Fibroblast of pulmonary artery (primary cell): ENCODE measurements around the gene ZNF800.
"Not testable (repeated sequence)": the region's sequence is repeated elsewhere in the genome, so short reads cannot be mapped to it uniquely, and the experiment has no call there.

ENCODE experiments used
- DNase-seq: peaks from one replicate; pipeline ENCODE4 v3.0.0-alpha.2; 2010; ENCODE audit warnings: low read depth
- H3K4me3 ChIP-seq: replicated peaks from 2 replicates; pipeline ENCODE4 v1.5.1; 2011; ENCODE audit warnings: low read depth, mild to moderate bottlenecking, control low read depth, low read length, moderate library complexity
- CTCF ChIP-seq: IDR thresholded peaks from 2 replicates; pipeline ENCODE4 v1.5.1; 2011; ENCODE audit warnings: mild to moderate bottlenecking, control low read depth, low read length, inconsistent platforms; ENCODE audit errors: missing control alignments

ZNF800 gene

DNA sequence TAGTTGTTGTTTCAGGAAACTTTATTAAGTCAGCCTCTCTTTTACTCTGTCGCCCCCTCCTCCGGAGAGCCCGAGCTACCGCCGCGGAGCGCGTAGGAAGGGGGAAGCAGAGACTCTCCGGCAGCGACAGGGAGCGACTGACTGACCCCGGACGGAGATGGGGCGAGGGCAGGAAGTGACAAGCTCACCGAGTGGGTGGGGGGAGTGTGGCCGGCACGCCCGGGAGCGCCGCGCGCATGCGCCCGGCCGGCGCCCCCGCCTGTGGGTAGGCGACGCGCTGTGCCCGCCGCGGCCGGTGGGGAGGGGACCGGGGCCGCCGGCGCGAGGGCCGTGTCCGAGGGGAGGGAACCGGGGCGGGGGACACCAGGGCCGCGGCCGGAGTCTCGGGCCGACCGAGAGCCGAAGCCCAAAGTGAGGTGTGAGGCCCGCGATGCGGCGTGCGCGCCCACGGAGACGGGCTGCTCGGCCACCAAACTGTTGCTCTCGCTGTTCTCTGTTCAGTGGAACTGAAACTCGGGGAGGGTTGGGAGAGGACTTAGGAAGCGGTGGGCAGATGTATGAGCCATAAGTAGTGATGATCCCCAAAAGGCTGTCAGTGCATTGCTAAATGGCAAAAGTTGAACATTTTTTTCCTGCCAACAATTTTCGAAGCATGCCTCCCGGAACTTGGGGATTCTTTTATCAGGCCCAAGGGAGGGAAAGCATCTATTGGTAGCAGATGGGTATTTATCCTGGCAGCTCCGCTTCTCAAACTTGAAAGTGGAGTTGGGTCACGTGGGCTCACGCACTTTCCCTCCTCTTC is at the start of gene ZNF800:
Gene ZNF800 (minus strand): TSS at position 143 of the 802 bp plus-strand sequence. CDS start 1,151 bp downstream, outside the sequence.
- peak within 1 kb of the TSS; percentile 93 for H3K4me3 ChIP-seq
- TF ChIP-seq CTCF = no peak
- peak; percentile 82 for DNase-seq

DNA sequence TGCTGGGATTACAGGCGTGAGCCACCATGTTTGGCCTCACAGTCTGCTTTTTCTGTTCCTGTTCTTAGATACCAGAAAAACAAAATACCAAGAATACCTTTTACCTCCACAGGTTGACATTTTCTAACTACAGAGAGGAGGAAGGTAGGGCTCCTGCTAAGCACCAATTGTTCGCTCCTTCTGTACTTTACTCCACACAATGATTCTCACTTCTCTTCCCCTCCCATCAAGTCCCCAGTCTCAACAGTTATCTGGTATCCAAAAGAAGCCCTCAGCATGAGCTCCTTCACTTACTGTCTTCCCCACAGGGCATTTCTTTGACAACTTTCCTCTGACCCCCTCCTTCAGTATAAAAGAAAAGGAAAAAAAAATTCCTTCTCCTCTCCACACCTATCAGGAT is 47.7 kb upstream of the ZNF800 start:
- TF ChIP-seq CTCF = no peak
- no peak overlapping the region for H3K4me3 ChIP-seq
- no peak for DNase-seq

DNA sequence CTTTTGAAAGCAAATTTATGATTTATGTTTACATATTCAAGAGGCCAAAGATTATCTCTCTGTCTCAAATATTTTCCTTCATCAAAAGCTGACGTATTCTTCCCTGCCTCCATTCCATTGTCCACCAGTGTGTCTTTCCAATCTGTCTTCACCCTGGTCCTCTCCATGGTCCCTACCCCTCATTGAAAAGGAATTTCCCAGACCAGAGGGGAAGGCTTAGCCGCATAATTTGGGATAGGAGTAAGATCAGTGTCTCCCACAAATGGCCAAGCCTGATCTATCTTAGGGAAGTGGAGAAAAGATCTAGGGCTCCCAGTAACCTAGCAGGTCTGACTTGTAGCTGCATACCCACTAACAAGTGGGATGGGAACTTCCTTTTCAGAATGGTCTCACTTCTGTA is 46.3 kb upstream of the ZNF800 start:
- no peak for TF ChIP-seq CTCF
- no peak overlapping the region for H3K4me3 ChIP-seq
- DNase-seq = no peak

- peak; percentile 22 for DNase-seq
These were observed 45.3 kb upstream of the ZNF800 start for GRCh38 chr7:127437837-127438236.

DNA sequence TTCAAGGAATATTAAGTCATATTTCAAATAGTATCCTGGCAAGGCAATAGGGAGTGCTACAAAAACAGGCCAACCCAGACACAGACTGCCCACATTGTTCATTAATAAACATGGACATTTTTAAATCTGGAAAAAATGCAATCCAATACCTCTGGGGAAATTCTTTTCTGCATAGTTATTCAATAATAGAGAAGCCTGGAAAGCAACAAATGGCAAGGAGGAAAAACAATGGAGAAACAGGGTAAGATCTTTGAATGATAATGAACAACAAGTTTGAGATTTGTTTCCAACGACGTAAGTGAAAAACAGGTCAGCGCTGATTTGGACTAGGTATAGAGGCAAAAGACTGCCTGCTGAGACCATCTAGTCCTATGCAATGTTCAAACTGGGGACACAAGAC is 44.7 kb upstream of the ZNF800 start:
- no peak overlapping the region for H3K4me3 ChIP-seq
- no peak for DNase-seq
- no peak for TF ChIP-seq CTCF

More at GRCh38 chr7:127437837-127438236, 45.3 kb upstream of the ZNF800 start:
- TF ChIP-seq CTCF = no peak
- no peak overlapping the region for H3K4me3 ChIP-seq

- not testable (repeated sequence) for DNase-seq, H3K4me3 ChIP-seq
These were observed 36.8 kb upstream of the ZNF800 start for GRCh38 chr7:127429281-127429680.

GRCh38 chr7:127419196-127419595 is 26.7 kb upstream of the ZNF800 start:
- DNase-seq = no peak
- TF ChIP-seq CTCF = no peak
- no peak overlapping the region for H3K4me3 ChIP-seq
